ENCODE measurements around the gene CLCN6. TPM values are rescaled to one million over a fixed set of nuclear protein-coding genes. Genes with fewer than 3 reads are reported as not detected.

Gene CLCN6
- total RNA-seq, 2 donors from 2014 or later: 15.0 to 31.0 TPM

- Mint-ChIP-seq H3K4me3 (no peak overlapping the region), H3K9me3 (no peaks in the 10 kb centered on the region), H3K27ac (no peak overlapping the region), H3K4me1 (ENCODE audit: low read depth in 2 of 2) (peaks cover 5 to 6% of the 10 kb centered on the region in 2 donors), H3K36me3 (peaks cover 9% of the 10 kb centered on the region), H3K27me3 (no peaks in the 10 kb centered on the region)
- ATAC-seq: no peak
- DNase-seq (ENCODE audit: low spot score): peak; percentile 60
Measured at GRCh38 chr1:11836955-11837766, 31.2 kb downstream of the CLCN6 start.

DNA sequence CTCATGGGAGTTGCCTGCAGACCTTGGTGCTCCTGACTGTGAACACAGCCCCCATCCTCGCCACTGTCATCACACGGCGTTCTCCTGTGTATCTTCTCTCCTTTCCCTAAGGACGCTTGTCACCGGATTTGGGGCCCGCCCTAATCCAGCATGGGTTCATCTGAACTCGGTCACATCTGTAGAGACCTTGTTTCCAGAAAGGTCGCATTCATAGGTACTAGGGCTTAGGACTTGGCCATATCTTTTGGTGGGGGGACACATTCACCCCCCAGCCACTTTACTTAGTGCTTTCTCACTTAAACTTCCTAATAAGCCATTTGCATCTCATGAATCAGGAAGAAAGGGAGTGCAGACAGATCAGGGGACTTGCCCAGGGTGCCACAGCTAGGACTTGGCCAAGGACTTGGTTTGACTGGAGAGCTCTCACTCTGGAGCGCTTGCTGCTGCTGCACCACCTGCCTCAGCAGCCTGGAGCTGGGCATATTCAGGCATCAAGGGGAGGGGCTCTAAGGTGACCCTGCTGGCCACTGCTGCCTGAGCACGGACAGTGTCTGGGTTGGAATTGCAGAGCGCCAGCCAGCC lies 31.9 kb downstream of the CLCN6 start:
- Mint-ChIP-seq H3K27ac (no peak overlapping the region), H3K9me3 (no peaks in the 10 kb centered on the region), H3K4me1 (ENCODE audit: low read depth in 2 of 2) (peaks cover 5 to 6% of the 10 kb centered on the region in 2 donors), H3K4me3 (no peak overlapping the region), H3K27me3 (no peaks in the 10 kb centered on the region), H3K36me3 (peaks cover 5% of the 10 kb centered on the region)
- peak; percentile 25 for DNase-seq (ENCODE audit: low spot score)
- no peak for ATAC-seq

DNA sequence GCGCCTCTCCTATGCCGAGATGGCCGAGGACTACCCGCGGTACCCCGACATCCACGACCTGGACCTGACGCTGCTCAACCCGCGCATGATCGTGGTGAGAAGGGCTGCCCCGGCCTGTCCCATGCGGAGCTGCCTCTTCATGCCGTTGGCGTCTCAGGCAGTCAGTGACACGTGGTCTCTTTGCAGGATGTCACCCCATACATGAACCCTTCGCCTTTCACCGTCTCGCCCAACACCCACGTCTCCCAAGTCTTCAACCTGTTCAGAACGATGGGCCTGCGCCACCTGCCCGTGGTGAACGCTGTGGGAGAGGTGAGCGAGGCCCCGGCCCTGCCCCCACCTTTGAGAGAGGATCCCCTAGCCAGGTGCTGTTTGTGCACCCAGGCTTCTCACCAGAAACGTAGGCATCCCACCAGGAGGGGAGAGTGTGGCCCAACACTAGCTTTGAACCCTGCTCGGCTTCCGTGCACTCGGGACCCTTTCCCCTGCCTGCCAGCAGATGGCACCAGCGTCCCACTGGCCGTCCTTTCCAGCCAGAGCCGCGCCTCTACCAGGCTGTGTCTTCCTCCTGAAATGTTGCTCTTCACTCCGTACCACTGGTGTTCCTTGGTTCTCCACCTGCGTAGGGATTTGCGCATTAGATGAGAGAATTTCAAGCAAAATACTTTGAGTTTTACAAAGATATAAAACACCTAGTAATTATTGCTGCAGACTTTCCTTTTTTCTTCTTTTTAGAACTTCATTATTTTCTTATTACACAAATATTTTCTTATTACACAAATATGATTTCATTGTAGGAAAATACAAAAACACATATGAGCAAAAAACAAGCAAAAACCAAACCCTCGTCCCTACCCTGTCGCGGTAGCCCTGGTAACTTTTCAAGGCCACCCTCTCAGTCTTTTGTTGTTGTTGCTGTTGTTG lies 32.6 kb downstream of the CLCN6 start:
- DNase-seq (ENCODE audit: low spot score) (no peak), ATAC-seq (peak; percentile 78 to 79)
- no peaks in the 10 kb centered on the region for H3K27me3 Mint-ChIP-seq
- H3K4me1 Mint-ChIP-seq (ENCODE audit: low read depth in 2 of 2): peaks cover 5 to 6% of the 10 kb centered on the region in 2 donors
- peaks cover 5% of the 10 kb centered on the region for H3K36me3 Mint-ChIP-seq
- no peaks in the 10 kb centered on the region for H3K9me3 Mint-ChIP-seq
- no peak overlapping the region for H3K27ac Mint-ChIP-seq
- H3K4me3 Mint-ChIP-seq: no peak overlapping the region

- ATAC-seq: no peak
- no peak for DNase-seq (ENCODE audit: low spot score)
- Mint-ChIP-seq H3K4me1 (ENCODE audit: low read depth in 2 of 2) (peaks cover 5 to 10% of the 10 kb centered on the region in 2 donors), H3K27ac (no peak overlapping the region), H3K4me3 (no peak overlapping the region), H3K9me3 (no peaks in the 10 kb centered on the region), H3K27me3 (no peaks in the 10 kb centered on the region), H3K36me3 (peaks cover 5% of the 10 kb centered on the region)
Measured at GRCh38 chr1:11839727-11840705, 34.0 kb downstream of the CLCN6 start.

GRCh38 chr1:11841245-11842153 lies 35.5 kb downstream of the CLCN6 start:
- no peak overlapping the region for H3K4me3 Mint-ChIP-seq
- DNase-seq (ENCODE audit: low spot score): no peak
- H3K9me3 Mint-ChIP-seq: no peaks in the 10 kb centered on the region
- no peak overlapping the region for H3K27ac Mint-ChIP-seq
- peaks cover 5 to 10% of the 10 kb centered on the region in 2 donors for H3K4me1 Mint-ChIP-seq (ENCODE audit: low read depth in 2 of 2)
- no peaks in the 10 kb centered on the region for H3K27me3 Mint-ChIP-seq
- peaks cover 5% of the 10 kb centered on the region for H3K36me3 Mint-ChIP-seq
- ATAC-seq: no peak

DNA sequence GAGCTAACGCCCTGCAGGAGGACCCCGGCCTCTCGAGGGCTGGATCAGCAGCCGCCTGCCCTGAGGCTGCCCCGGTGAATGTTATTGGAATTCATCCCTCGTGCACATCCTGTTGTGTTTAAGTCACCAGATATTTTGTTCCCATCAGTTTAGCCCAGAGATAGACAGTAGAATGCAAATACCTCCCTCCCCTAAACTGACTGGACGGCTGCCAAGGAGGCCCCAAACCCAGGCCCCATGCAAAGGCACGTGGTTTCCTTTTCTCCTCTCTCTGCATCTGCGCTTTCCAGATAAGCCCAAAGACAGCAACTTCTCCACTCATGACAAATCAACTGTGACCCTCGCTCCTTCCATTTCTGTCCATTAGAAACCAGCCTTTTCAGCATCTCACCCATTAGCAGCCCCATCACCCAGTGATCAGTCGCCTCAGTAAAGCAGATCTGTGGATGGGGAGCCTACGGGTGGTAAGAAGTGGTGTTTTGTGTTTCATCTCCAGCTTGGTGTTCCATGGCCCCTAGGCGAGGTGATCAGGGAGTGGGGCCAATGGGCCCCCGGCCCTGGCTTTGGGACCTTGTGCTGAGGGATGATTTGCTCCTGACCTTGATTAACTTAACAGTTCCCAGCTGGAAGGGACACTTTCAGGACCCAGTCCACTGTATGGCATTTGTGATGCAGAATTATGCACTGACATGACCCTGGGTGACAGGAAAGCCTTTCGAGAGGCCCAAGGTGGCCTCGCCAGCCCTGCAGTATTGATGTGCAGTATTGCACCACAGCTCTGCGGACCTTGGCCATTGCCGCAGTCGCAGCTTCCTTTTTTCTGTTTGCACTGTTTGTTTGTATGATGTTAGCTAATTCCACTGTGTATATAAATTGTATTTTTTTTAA lies 36.4 kb downstream of the CLCN6 start:
- peaks cover 5% of the 10 kb centered on the region for H3K36me3 Mint-ChIP-seq
- no peak overlapping the region for H3K27ac Mint-ChIP-seq
- H3K4me1 Mint-ChIP-seq (ENCODE audit: low read depth in 2 of 2): peaks cover 5 to 10% of the 10 kb centered on the region in 2 donors
- no peaks in the 10 kb centered on the region for H3K9me3 Mint-ChIP-seq
- no peak for DNase-seq (ENCODE audit: low spot score)
- H3K27me3 Mint-ChIP-seq: no peaks in the 10 kb centered on the region
- no peak overlapping the region for H3K4me3 Mint-ChIP-seq
- no peak for ATAC-seq

DNA sequence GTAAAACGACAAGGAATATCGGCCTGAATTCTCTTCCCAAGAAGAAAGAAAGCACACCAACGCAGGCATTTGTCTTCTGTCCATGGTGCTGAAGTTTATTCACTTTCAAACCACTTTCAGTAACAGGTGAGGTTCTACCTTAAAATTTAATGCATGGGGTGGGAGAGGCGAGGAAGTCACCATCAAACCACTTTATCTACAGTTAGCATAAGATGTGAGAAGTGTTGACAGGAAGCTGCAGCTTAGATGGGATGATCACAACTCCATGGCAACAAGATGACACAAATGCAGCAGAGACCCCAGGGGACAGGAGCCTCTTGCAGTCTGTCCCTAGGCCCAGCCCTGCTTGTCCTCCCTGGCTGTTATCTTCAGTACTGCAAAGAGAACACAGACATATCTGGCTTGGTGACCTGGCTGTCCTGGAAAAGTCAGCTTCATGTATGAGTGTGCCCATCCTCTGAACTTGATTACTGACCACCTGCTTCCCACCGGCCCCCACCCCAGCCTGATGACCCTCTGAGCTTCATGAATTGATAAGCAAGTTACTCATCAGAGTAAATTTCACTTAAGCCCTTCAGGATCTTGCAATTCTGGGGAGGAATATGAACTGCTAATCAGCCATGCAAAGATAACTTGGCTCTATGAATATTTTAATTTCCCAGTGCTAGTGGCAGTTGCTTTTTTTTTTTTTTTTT lies 39.8 kb downstream of the CLCN6 start:
- Mint-ChIP-seq H3K27me3 (no peaks in the 10 kb centered on the region), H3K9me3 (no peaks in the 10 kb centered on the region), H3K4me1 (ENCODE audit: low read depth in 2 of 2) (peaks cover 0 to 4% of the 10 kb centered on the region in 2 donors), H3K36me3 (peaks cover 5% of the 10 kb centered on the region), H3K4me3 (no peak overlapping the region), H3K27ac (no peak overlapping the region)
- ATAC-seq (no peak), DNase-seq (ENCODE audit: low spot score) (no peak)

DNA sequence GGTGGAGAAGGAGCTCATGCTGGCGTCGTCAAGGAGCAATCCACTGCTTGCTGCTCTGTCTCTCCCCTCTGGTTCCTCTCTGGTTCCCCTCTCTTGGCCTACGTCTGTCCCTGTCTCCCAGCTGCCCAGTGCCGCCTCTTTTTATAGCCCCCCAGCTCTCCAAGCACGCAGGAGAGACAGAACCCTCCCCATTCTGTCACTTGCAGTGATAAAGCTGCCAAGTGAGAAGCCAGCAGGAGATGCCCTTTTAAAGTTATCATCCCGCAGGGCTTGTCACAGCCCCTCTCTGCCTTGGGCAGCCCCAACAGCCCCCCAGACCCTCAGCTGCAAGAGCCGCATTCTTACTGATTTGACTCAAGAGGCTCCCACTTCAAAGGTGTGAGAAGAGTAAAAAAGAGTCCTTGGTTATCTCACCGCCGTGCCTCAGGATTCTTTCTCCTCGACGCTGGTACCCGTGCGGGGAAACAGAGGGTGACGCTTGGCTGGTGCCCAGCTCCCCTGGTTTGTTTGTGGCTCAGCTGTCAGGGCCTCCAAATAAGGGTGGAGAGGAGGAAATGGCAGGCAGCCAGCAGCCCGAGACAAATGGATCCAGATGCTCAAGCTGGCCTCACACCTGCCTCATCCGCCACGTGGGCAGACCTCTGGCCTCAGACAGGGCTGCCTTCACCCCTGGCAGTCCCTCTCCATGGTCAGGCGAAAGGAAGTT lies 41.8 kb downstream of the CLCN6 start, which contains the start of gene NPPA:
NPPA (minus strand) TSS at position 117 of the 706 bp plus-strand sequence; CDS start at position 18, 99 bp downstream.
- peaks cover 5% of the 10 kb centered on the region for H3K36me3 Mint-ChIP-seq
- ATAC-seq: no peak
- peaks cover 0 to 4% of the 10 kb centered on the region in 2 donors for H3K4me1 Mint-ChIP-seq (ENCODE audit: low read depth in 2 of 2)

DNA sequence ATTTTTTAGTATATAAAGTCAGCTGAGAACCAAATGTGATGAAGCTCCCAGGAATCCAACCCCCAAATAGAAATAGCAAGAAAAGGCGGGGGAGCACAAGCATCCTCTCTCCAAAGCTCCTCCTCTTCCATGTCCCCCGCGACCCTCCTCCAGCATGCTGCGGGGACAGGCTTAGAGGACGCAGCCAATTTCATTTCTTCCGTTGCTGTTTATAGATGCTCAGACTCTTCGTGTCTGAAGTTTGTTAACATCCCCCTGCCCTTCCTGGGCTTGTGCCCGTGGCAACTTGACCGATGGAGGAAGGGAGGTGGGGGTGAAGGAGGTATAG lies 42.3 kb downstream of the CLCN6 start:
- peaks cover 0 to 4% of the 10 kb centered on the region in 2 donors for H3K4me1 Mint-ChIP-seq (ENCODE audit: low read depth in 2 of 2)
- DNase-seq (ENCODE audit: low spot score) (no peak), ATAC-seq (no peak)
- H3K9me3 Mint-ChIP-seq: no peaks in the 10 kb centered on the region
- H3K36me3 Mint-ChIP-seq: peaks cover 5% of the 10 kb centered on the region
- no peak overlapping the region for H3K27ac Mint-ChIP-seq
- H3K27me3 Mint-ChIP-seq: peaks cover 2 to 7% of the 10 kb centered on the region in 2 donors
- H3K4me3 Mint-ChIP-seq: no peak overlapping the region

More for the DNA sequence above, 41.8 kb downstream of the CLCN6 start, which contains the start of gene NPPA:
- Mint-ChIP-seq H3K4me3 (no peak within 1 kb of the TSS), H3K9me3 (no peaks in the 10 kb centered on the region), H3K27ac (no peak within 1 kb of the TSS), H3K27me3 (peaks cover 2 to 7% of the 10 kb centered on the region in 2 donors)
- DNase-seq (ENCODE audit: low spot score): no peak

DNA sequence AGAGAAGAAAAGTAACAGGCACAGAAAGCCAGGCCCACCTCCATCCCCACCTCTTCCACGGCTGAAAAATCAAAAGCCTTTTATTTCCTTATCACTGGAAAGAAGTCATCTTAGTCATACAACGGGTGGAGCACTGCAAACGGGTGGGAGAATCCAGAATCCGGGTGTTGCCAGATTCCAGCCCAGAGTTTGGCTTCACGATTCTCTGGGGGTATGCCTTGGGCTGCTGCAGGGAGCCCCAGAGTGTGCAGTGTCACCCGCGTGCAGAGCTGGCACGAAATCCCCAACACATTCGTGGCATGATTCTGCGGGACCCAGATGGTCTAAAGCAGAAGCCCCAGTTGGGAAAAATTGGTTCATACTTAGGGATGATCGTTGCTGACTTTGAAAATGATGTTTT lies 44.2 kb downstream of the CLCN6 start:
- peaks cover 5 to 7% of the 10 kb centered on the region in 2 donors for H3K27me3 Mint-ChIP-seq
- H3K27ac Mint-ChIP-seq: no peak overlapping the region
- H3K4me3 Mint-ChIP-seq: no peak overlapping the region
- H3K9me3 Mint-ChIP-seq: no peaks in the 10 kb centered on the region
- ATAC-seq (no peak), DNase-seq (ENCODE audit: low spot score) (no peak)
- H3K4me1 Mint-ChIP-seq (ENCODE audit: low read depth in 2 of 2): no peaks in the 10 kb centered on the region
- H3K36me3 Mint-ChIP-seq: no peaks in the 10 kb centered on the region
